Stimulated activated CD8-positive, alpha-beta memory T cell treated with anti-CD3 and anti-CD28 coated beads, Interleukin-12 subunit alpha, Interleukin-12 subunit beta, amount 100 ng/mL, for 24 hours (primary cell): Measurements from ENCODE around the gene ARMC6.
"Not testable (repeated sequence)": the region's sequence is repeated elsewhere in the genome, so short reads cannot be mapped to it uniquely, and the experiment has no call there.

Experiments used
- DNase-seq: peaks from one replicate; pipeline ENCODE4 v3.0.0-alpha.2; 2020; ENCODE audit errors: extremely low read depth

Gene ARMC6

DNA sequence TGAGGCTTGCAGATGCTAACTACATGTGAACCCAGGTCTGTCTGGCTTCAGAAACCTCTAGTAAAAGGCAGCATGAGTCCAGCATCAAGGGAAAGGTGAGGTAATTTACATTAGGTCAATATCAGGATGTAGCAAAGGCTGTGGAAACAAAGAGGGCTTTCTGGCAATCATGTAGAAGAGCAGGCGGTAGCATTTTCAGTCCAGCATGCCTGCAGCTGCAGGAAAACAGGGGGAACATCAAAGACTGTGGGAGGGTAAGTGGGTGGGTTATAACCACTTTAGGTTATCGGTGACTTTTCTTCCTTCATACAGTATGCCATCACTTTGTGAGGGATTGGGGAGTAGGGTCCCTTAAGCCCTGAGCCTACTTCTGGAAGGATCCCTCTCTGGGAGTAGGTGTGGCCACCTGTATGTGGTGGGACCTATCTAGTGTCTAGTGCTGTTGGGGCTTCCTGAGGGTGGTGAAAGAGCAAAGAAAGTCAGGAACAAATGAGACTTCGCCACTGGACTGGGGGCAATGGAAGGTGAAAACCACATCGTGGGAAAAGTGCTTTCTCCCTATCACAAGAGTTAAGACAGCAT, 10.9 kb upstream of the ARMC6 start:
- no peak for DNase-seq

GRCh38 chr19:19023376-19023775, 10.0 kb upstream of the ARMC6 start:
- DNase-seq: not testable (repeated sequence)

DNA sequence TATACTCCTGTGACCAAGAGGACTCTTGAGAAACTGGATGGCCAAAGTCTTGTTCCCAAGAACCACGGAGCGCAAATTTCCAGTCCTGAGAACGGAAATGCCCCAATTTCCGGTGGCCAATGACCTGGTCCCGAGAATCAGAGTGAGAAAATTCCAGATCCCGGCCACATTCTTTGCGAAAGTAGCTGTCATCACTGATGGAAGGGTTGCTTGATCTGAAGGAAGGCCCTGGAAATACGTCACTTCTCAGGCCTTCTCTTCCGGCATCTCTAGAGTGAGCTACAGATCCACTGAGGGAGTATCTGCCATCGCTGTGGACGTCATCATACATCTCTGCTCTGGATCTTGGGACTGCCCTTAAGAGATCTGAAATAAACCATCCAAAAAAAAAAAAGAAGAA, 7.5 kb upstream of the ARMC6 start:
- DNase-seq: no peak

- DNase-seq: no peak
These were observed 7.0 kb upstream of the ARMC6 start for GRCh38 chr19:19026299-19026971.

DNA sequence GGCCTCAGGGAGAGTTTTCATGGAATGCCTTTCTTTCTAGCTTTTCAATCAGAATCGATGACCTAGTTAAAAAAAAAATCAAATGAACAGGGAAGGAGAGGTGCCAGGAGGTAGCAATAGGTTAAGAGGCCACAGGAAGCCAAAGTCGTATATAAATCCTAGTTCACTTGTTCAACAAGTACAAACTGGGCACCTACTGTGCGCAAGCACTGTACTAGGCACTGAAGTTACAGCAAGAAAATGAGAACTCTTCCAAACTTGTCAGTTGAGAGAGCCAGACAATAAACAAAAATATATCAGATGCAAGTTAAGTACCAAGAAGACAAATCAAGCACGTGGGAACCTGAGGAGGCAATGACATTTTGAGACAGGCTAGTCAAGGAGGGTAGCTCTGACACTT, 6.2 kb upstream of the ARMC6 start:
- no peak for DNase-seq

- DNase-seq: no peak
These were observed 4.9 kb upstream of the ARMC6 start for GRCh38 chr19:19028526-19028925.

- no peak for DNase-seq
These were observed 1.5 kb upstream of the ARMC6 start for GRCh38 chr19:19031891-19032290.

- DNase-seq: peak; percentile 63
These were observed 805 bp upstream of the ARMC6 start for GRCh38 chr19:19032420-19033175.

- no peak for DNase-seq
These were observed 302 bp upstream of the ARMC6 start for GRCh38 chr19:19033176-19033425.

DNA sequence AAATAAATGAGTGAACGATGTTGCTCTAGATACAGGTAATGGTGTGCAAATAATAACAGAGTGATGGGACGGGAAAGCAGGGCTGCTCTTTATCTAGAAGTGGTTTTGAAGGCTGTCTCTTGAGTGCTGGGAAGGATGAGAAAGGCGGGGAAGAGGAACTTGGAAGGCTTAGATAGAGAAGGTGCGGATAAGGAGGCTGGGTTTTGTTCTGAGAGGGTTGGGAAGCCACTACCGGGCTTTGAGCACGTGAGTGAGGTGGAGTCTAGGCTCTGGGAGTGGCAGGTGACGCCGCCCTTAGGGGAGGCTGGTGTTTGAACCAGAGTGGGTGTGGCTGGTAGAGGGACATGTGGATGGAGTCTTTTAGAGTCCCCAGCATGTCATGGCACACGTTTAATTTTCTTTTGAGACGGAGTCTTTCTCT, 811 bp downstream of the ARMC6 start:
- DNase-seq: peak; percentile 45

DNA sequence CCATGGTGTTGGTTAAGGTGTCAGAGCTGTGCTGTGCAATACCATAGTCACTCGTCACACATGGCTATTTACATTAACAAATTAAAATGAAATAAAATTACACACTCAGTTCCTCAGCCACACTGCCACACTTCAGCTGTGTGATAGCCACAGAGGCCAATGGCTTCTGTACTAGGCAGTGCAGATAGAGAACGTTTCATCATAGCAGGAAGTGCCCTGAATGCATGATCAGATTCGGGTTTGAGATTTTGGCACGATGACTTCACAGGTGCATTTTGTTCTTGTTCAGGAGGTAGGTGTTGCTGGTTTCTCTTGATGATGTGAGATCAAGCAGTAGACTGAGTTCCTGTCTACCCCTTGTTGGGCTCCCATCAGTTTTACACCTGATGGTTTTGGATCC, 6.5 kb downstream of the ARMC6 start:
- no peak for DNase-seq

GRCh38 chr19:19040417-19040816, 7.0 kb downstream of the ARMC6 start:
- no peak for DNase-seq

- no peak for DNase-seq
These were observed 9.4 kb downstream of the ARMC6 start for GRCh38 chr19:19042732-19043280.

GRCh38 chr19:19043481-19043880, 10.1 kb downstream of the ARMC6 start:
- DNase-seq: no peak

DNA sequence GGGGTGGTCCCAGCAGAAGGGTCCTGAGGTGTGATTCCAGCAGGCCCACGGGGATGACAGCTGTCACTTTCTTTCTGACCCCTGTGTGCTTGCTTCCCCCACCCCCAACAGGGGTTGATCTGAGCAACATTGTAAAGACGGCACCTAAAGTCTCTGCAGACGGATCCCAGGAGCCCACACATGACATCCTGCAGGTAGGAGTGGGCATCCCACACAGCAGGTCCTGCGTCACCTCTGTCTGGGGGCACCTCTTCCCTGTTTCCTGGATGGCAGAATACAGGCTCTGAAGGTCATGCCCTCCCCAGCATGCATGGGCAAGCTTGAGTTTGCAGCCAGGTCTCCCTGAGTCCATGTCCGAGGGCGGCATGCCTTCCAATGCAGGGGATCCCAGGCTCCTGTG, 10.5 kb downstream of the ARMC6 start:
- no peak for DNase-seq

GRCh38 chr19:19049406-19049805, 16.0 kb downstream of the ARMC6 start:
- no peak for DNase-seq

DNA sequence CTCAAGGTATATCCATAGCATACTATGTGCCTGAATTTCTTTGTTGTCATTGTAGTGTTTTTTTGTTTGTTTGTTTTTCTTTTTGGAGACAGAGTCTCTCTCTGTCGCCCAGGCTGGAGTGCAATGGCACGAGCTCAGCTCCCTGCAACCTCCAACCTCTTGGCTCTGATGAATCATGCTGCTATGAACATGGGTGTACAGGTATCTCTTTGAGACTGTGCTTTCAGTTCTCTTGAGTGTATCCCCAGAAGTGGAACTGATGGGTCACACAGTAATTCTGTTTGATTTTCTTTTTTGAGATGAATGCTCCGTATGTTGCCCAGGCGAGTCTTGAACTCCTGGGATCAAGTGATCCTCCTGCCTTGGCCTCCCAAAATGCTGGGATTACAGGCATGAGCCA, 16.7 kb downstream of the ARMC6 start:
- DNase-seq: no peak

DNA sequence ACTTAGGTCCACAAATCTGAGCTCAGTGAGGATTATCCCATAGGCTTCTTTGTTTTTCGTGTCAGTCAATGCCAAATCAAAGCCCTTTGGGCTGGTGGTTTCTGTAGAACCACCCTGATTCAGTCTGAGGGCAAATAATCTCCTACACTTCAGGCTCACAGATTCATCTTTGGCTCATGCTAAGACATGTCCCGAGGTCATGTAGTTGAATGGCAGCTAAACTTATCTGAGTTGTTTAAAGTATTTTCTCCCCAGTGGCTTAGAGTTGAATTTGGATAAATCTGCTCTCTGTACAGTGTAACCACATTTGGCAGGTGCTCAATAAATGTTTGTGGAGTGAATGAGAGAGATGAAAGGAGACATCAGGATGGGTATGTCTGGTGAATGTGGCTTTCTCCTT, 17.3 kb downstream of the ARMC6 start:
- no peak for DNase-seq

DNA sequence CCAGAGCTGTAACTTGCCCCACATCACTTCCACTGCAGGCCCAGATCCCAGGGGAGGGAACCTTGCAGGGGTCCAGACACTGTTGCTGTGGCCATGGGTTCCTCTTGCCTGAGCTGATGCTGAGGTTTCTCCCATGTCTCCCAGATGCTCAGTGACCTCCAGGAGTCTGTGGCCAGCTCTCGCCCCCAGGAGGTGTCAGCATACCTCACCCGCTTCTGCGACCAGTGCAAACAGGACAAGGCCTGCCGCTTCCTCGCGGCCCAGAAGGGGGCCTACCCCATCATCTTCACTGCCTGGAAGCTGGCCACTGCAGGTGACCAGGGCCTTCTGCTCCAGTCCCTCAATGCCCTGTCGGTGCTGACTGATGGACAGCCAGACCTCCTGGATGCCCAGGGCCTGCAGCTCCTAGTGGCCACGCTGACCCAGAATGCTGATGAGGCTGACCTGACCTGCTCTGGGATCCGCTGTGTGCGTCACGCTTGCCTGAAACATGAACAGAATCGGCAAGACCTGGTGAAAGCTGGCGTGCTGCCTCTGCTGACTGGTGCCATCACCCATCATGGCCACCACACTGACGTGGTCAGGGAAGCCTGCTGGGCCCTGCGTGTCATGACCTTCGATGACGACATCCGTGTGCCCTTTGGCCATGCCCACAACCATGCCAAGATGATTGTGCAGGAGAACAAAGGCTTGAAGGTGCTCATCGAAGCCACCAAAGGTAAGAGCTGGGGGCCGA, 18.2 kb downstream of the ARMC6 start:
- DNase-seq: no peak

DNA sequence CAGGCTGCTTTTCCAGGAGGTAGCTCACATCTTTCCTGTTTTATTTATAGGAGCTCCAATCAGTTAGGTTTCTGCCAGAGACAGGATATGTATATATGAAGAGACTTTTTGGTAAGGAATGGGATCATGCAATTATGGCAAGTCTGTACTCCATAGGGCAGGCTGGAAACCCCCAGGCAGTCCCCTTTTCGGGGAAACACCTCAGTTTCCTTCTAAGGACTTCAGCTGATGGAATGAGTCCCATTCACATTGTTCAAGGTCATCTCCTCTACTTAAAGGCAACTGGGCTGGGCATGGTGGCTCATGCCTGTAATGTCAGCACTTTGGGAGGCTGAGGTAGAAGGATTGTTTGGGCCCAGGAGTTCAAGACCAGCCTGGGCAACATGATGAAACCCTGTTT, 19.5 kb downstream of the ARMC6 start:
- no peak for DNase-seq

DNA sequence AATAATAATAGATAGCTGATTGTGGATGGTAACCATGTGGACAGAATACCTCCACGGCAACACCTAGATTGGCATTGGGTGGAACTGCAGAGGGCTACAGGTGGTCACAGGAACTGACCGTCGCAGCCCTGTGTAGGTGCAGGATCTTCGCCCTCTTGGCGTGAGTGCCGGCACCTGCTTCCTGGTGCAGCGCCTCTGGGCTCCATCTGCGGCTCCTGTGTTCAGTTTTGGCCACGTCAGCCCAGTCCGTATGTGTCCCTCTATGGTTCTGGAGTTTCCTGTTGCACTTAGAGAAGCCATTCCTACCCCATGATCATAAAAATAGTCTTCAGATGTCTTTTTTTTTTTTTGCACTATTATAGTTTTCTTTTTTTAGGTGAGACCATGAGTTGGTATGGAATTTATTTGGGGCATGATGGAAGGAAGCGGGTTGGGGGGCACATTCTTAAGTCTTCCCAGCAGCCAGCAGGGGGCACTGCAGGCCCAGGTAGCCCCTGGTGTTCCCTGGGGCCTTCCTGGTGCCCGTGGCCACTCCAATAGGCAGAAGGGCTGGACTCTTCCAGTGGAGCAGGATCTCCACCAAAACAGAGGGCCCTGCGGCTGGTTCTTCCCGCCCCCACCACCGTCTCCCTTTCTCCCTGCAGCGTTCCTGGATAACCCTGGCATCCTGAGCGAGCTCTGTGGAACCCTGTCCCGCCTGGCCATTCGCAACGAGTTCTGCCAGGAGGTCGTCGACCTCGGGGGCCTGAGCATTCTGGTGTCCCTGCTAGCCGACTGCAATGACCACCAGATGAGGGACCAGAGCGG, 20.3 kb downstream of the ARMC6 start:
- no peak for DNase-seq
